Neural cell (in vitro differentiated cells): ENCODE results near the gene ABHD17A.

Source experiments
- EZH2 ChIP-seq: fragments of 200-600, 300-800 bp; shearing (Covaris generic), sonication (generic); IDR thresholded peaks from 2 replicates; pipeline ENCODE4 v1.6.1; 2014; ENCODE audit warnings: antibody characterized with exemption, low read length, borderline replicate concordance, mild to moderate bottlenecking; ENCODE audit not compliant: insufficient read depth, poor library complexity, severe bottlenecking
- MXI1 ChIP-seq: fragments of 450-650 bp; conservative IDR thresholded peaks from 2 replicates; pipeline ENCODE4 v1.6.1; 2014; ENCODE audit warnings: antibody characterized with exemption, mild to moderate bottlenecking; ENCODE audit not compliant: poor library complexity, severe bottlenecking
- RAD21 ChIP-seq: fragments of 450-650 bp; conservative IDR thresholded peaks from 2 replicates; pipeline ENCODE4 v1.6.1; 2014; ENCODE audit warnings: antibody characterized with exemption, mild to moderate bottlenecking, moderate library complexity
- TAF1 ChIP-seq: IDR thresholded peaks from 2 replicates; pipeline ENCODE4 v1.6.1; 2012; ENCODE audit warnings: low read depth
- TF ChIP-seq, protein P1 (sequence below): fragments of 450-650 bp; IDR thresholded peaks from 2 replicates; pipeline ENCODE4 v1.5.1; 2014; ENCODE audit warnings: antibody characterized with exemption, mild to moderate bottlenecking, moderate library complexity; ENCODE audit not compliant: poor library complexity, severe bottlenecking
- TF ChIP-seq, protein P2 (sequence below): IDR thresholded peaks from 2 replicates; pipeline ENCODE4 v1.6.1; 2012; ENCODE audit warnings: borderline replicate concordance

DNA sequence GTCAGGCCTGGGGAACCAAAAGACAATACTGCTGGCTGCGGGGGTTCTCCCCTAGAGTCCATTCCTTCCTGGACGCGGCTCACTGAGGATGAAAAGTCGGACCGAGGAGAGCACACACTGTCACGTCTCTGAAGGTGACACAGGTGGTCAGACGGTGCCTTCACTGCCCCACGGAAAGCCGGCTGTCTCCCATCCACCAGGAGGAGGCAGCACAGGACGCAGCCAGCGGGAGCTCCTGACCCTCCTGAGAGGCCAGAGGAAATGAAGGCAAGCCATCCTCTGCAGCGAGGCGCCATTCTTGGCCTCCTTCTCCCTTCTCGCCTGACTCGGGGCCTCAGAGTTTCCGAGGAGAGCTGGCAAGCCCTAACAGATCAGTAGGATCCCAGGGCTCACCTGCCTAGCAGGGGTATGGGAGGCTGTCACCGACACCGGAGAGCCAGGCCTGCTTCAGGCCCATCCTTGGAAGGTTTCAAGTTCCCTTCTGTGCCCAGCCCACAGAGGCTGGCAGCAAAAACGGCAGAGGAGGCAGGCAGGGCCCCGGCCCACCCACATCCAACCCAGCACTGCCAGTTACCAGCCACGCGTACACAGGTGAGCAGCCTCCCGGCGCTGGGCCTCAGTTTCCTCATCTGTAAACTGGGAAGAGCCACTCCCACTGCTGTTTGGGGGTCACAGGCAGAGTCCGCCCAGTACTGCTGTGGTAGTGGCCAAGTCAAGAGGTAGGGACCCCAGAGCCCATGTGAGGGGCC is 41.5 kb downstream of the ABHD17A start:
- no peak for TF ChIP-seq RAD21
- no peak for TF ChIP-seq MXI1
- TF ChIP-seq TAF1, result no peak
- TF ChIP-seq, protein P1, sequence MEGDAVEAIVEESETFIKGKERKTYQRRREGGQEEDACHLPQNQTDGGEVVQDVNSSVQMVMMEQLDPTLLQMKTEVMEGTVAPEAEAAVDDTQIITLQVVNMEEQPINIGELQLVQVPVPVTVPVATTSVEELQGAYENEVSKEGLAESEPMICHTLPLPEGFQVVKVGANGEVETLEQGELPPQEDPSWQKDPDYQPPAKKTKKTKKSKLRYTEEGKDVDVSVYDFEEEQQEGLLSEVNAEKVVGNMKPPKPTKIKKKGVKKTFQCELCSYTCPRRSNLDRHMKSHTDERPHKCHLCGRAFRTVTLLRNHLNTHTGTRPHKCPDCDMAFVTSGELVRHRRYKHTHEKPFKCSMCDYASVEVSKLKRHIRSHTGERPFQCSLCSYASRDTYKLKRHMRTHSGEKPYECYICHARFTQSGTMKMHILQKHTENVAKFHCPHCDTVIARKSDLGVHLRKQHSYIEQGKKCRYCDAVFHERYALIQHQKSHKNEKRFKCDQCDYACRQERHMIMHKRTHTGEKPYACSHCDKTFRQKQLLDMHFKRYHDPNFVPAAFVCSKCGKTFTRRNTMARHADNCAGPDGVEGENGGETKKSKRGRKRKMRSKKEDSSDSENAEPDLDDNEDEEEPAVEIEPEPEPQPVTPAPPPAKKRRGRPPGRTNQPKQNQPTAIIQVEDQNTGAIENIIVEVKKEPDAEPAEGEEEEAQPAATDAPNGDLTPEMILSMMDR, result no peak
- TF ChIP-seq, protein P2, sequence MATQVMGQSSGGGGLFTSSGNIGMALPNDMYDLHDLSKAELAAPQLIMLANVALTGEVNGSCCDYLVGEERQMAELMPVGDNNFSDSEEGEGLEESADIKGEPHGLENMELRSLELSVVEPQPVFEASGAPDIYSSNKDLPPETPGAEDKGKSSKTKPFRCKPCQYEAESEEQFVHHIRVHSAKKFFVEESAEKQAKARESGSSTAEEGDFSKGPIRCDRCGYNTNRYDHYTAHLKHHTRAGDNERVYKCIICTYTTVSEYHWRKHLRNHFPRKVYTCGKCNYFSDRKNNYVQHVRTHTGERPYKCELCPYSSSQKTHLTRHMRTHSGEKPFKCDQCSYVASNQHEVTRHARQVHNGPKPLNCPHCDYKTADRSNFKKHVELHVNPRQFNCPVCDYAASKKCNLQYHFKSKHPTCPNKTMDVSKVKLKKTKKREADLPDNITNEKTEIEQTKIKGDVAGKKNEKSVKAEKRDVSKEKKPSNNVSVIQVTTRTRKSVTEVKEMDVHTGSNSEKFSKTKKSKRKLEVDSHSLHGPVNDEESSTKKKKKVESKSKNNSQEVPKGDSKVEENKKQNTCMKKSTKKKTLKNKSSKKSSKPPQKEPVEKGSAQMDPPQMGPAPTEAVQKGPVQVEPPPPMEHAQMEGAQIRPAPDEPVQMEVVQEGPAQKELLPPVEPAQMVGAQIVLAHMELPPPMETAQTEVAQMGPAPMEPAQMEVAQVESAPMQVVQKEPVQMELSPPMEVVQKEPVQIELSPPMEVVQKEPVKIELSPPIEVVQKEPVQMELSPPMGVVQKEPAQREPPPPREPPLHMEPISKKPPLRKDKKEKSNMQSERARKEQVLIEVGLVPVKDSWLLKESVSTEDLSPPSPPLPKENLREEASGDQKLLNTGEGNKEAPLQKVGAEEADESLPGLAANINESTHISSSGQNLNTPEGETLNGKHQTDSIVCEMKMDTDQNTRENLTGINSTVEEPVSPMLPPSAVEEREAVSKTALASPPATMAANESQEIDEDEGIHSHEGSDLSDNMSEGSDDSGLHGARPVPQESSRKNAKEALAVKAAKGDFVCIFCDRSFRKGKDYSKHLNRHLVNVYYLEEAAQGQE, result no peak
- TF ChIP-seq EZH2, result no peak
